ENCODE results near the gene MYO10.

GRCh38 chr5:16916262-16916878 lies 19.7 kb downstream of the MYO10 start:
- TF ChIP-seq POLR2A (IDR thresholded peaks at IDR 0.05) (no peak), CTCF (IDR thresholded peaks at IDR 0.05) (no peak)
